HCT116 (cell line): ENCODE results near the gene MED7. TPM values are rescaled to one million over a fixed set of nuclear protein-coding genes. Genes with fewer than 3 reads are reported as not detected.

Source experiments
- ATAC-seq: fragments of 200-7000 bp; cut with Tn5 transposase; 2 replicates; pipeline ENCODE4 v1.9.1; 2020; ENCODE audit warnings: mild to moderate bottlenecking, moderate library complexity
- BruUV-seq: library from RNA; stranded (reverse); fragments of 400-500 nt; replicated peaks from 2 replicates; lab custom pipeline; 2021; lab: Mats Ljungman, UMichigan
- CTCF ChIA-PET: fragments of 300-600 bp; sonication (Branson Sonifier 250); formaldehyde crosslinking; loops from one replicate; lab custom pipeline; 2021; ENCODE audit warnings: antibody characterized with exemption; lab: Charles Lee
- POLR2A ChIA-PET: fragments of 300-600, 350-600 bp; sonication (Branson Sonifier 250); formaldehyde crosslinking; loops from one replicate; lab custom pipeline; 2021; ENCODE audit warnings: antibody characterized with exemption; lab: Charles Lee
- RAD21 ChIA-PET, 2 experiments: fragments of 300-600 bp; sonication (Branson Sonifier 250); formaldehyde crosslinking; loops; one replicate each; lab custom pipeline; 2023; ENCODE audit warnings: low total read pairs in 2 of 2; ENCODE audit not compliant: uncharacterized antibody in 2 of 2, unreplicated experiment in 2 of 2, low non-redundant PET in 1 of 2; lab: Charles Lee
- DNase-seq: peaks from one replicate; pipeline ENCODE4 v3.0.0-alpha.2; 2010; ENCODE audit warnings: low read depth, low spot score
- H2AFZ ChIP-seq: fragments of 200-600 bp; shearing (Covaris generic), sonication (generic); 2 replicates; pipeline ENCODE4 v1.6.1; 2017; ENCODE audit warnings: low read depth, mixed run types, mixed read lengths, antibody characterized with exemption, low read length; ENCODE audit not compliant: poor library complexity, severe bottlenecking
- H3K27ac ChIP-seq: 2 replicates; pipeline ENCODE4 v1.5.1; 2012; ENCODE audit warnings: low read depth, low read length
- H3K27me3 ChIP-seq: fragments of 200-600 bp; sonication (generic); 2 replicates; pipeline ENCODE4 v1.6.1; 2016; ENCODE audit warnings: mixed run types, low read length, mixed read lengths; ENCODE audit not compliant: insufficient read depth
- H3K36me3 ChIP-seq, 2 experiments: fragments of 200-500 bp in 1 of 2; fragments of 200-600 bp in 1 of 2; sonication (Bioruptor generic) in 1 of 2; sonication (generic) in 1 of 2; 2 replicates each; pipeline versions ENCODE4 v1.5.1 to v1.6.1; 2014 to 2016; ENCODE audit warnings: low read length in 2 of 2, inconsistent platforms in 1 of 2, mixed read lengths in 1 of 2, mixed run types in 1 of 2; ENCODE audit not compliant: insufficient read depth in 2 of 2, control insufficient read depth in 1 of 2
- H3K4me1 ChIP-seq, 2 experiments: fragments of 200-600 bp in 1 of 2; sonication (generic) in 1 of 2; 2 replicates each; pipeline versions ENCODE4 v1.5.1 to v1.6.1; 2012 to 2017; ENCODE audit warnings: low read length in 2 of 2, inconsistent platforms in 1 of 2, mild to moderate bottlenecking in 1 of 2, mixed read lengths in 1 of 2, mixed run types in 1 of 2, moderate library complexity in 1 of 2; ENCODE audit not compliant: insufficient read depth in 2 of 2, control insufficient read depth in 1 of 2
- H3K4me2 ChIP-seq: fragments of 200-600 bp; sonication (generic); 2 replicates; pipeline ENCODE4 v1.6.1; 2017; ENCODE audit warnings: mixed run types, low read length, mixed read lengths
- H3K4me3 ChIP-seq, 2 experiments: fragments of 200-600 bp in 1 of 2; sonication (generic) in 1 of 2; replicated peaks in 1 of 2; 2 replicates each; pipeline ENCODE4 v1.5.1; 2011 to 2016; ENCODE audit warnings: low read length in 2 of 2, control low read depth in 1 of 2, low read depth in 1 of 2, mild to moderate bottlenecking in 1 of 2, mixed read lengths in 1 of 2, mixed run types in 1 of 2
- H3K79me2 ChIP-seq: fragments of 200-600 bp; sonication (generic); 2 replicates; pipeline ENCODE4 v1.6.1; 2017; ENCODE audit warnings: mild to moderate bottlenecking, mixed run types, low read length, moderate library complexity, mixed read lengths; ENCODE audit not compliant: insufficient read depth
- H3K9ac ChIP-seq: fragments of 200-600 bp; sonication (generic); 2 replicates; pipeline ENCODE4 v1.6.1; 2016; ENCODE audit warnings: low read length, mixed read lengths
- H3K9me2 ChIP-seq: fragments of 200-600 bp; sonication (generic), shearing (Covaris generic); 2 replicates; pipeline ENCODE4 v1.6.1; 2017; ENCODE audit warnings: mixed run types, mild to moderate bottlenecking, moderate library complexity; ENCODE audit not compliant: insufficient read depth
- H3K9me3 ChIP-seq, 2 experiments: fragments of 200-500 bp in 1 of 2; fragments of 200-600 bp in 1 of 2; sonication (Bioruptor generic) in 1 of 2; sonication (generic) in 1 of 2; 2 replicates each; pipeline ENCODE4 v1.6.1; 2014 to 2017; ENCODE audit warnings: low read length in 2 of 2, mixed read lengths in 2 of 2, inconsistent platforms in 1 of 2, low read depth in 1 of 2, mild to moderate bottlenecking in 1 of 2, mixed run types in 1 of 2, moderate library complexity in 1 of 2; ENCODE audit not compliant: control insufficient read depth in 1 of 2, insufficient read depth in 1 of 2
- H4K20me1 ChIP-seq: fragments of 200-600 bp; sonication (generic), shearing (Covaris generic); 2 replicates; pipeline ENCODE4 v1.6.1; 2017; ENCODE audit warnings: mixed run types, mild to moderate bottlenecking, moderate library complexity; ENCODE audit not compliant: insufficient read depth
- EGR1 ChIP-seq: IDR thresholded peaks from 2 replicates; pipeline ENCODE4 v1.6.1; 2012; ENCODE audit warnings: low read depth
- ELF1 ChIP-seq: IDR thresholded peaks from 2 replicates; pipeline ENCODE4 v1.6.1; 2012; ENCODE audit warnings: low read depth, borderline replicate concordance
- EZH2 ChIP-seq: fragments of 200-600 bp; sonication (generic); IDR thresholded peaks from 2 replicates; pipeline ENCODE4 v1.6.1; 2017; ENCODE audit warnings: antibody characterized with exemption, mixed run types
- SP1 ChIP-seq: IDR thresholded peaks from 2 replicates; pipeline ENCODE4 v1.6.1; 2012; ENCODE audit warnings: low read depth
- SRF ChIP-seq: IDR thresholded peaks from 2 replicates; pipeline ENCODE4 v1.6.1; 2012; ENCODE audit warnings: low read depth
- YY1 ChIP-seq: IDR thresholded peaks from 2 replicates; pipeline ENCODE4 v1.6.1; 2011; ENCODE audit warnings: low read length, low read depth, moderate library complexity, mild to moderate bottlenecking; ENCODE audit not compliant: insufficient replicate concordance; ENCODE audit errors: extremely low read depth
- ZFX ChIP-seq: fragments of 450-650 bp; IDR thresholded peaks from 2 replicates; pipeline ENCODE4 v1.6.1; 2017
- intact Hi-C: fragments of 100-400 bp; cut with micrococcal nuclease; formaldehyde crosslinking; loops from 2 replicates; pipeline ENCODE4 v1.10.0; 2022
- total RNA-seq: library from RNA; stranded (reverse); gene quantifications from one replicate; pipeline ENCODE4 v1.2.1, GENCODE V29; 2021; ENCODE audit not compliant: unreplicated experiment
- TF ChIP-seq, protein P1 (sequence below): IDR thresholded peaks from 2 replicates; pipeline ENCODE4 v1.6.1; 2012

The MED7 gene
- total RNA-seq, 1 experiment from 2014 or later, result 9.1 TPM

DNA sequence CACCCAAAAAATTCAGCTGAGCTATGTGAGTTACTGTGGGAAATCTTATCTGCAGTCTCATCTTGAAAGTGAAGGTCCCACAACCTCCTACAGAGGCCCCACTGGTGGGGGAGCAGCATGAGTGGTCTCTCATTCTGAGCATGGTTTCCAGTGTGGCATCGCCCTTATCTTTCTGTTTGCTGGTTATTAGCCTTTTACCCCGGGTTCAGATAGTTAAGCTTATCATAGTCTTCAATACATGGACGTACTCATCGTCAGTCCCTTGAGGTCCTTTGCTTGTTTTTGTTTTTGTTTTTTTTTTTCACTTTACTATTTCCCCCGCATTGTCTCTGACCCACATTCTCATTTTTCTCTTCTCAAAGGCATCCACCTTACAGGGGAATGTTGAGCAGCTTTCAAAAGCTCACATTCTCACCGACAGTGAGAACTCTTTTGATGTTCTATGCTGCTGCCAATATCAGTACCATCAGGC lies 26.1 kb downstream of the MED7 start:
- ChIA-PET POLR2A (no interaction called here), RAD21 (no interaction called here), CTCF (no interaction called here)
- Histone ChIP-seq H4K20me1 (no peaks in the 10 kb centered on the region), H3K27me3 (no peaks in the 10 kb centered on the region), H2AFZ (no peak overlapping the region), H3K4me2 (no peak overlapping the region), H3K4me1 (no peaks in the 10 kb centered on the region), H3K9me3 (no peaks in the 10 kb centered on the region), H3K36me3 (no peaks in the 10 kb centered on the region), H3K4me3 (no peak overlapping the region), H3K27ac (no peak overlapping the region), H3K9ac (no peak overlapping the region), H3K79me2 (no peaks in the 10 kb centered on the region), H3K9me2 (no peaks in the 10 kb centered on the region)
- ATAC-seq, result no peak
- TF ChIP-seq EZH2, result no peak
- TF ChIP-seq ELF1, result no peak
- no peak for TF ChIP-seq ZFX
- no peak for TF ChIP-seq SP1
- no peak for TF ChIP-seq EGR1
- TF ChIP-seq, protein P1, sequence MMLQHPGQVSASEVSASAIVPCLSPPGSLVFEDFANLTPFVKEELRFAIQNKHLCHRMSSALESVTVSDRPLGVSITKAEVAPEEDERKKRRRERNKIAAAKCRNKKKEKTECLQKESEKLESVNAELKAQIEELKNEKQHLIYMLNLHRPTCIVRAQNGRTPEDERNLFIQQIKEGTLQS, result no peak
- TF ChIP-seq SRF, result no peak
- no TSS peak for BruUV-seq
- DNase-seq, result no peak
- intact Hi-C loops, result no loop called here

GRCh38 chr5:157115502-157115901 lies 27.2 kb downstream of the MED7 start:
- H2AFZ ChIP-seq, result no peak overlapping the region
- POLR2A ChIA-PET, result no interaction called here
- H3K4me3 ChIP-seq, result no peak overlapping the region
- H3K27me3 ChIP-seq, result no peaks in the 10 kb centered on the region
- no peaks in the 10 kb centered on the region for H3K9me2 ChIP-seq
- no peaks in the 10 kb centered on the region for H3K36me3 ChIP-seq
- H4K20me1 ChIP-seq, result no peaks in the 10 kb centered on the region
- RAD21 ChIA-PET, result no interaction called here
- TF ChIP-seq YY1, result no peak
- H3K9ac ChIP-seq, result no peak overlapping the region
- H3K27ac ChIP-seq, result no peak overlapping the region
- no peak overlapping the region for H3K4me2 ChIP-seq
- no peaks in the 10 kb centered on the region for H3K79me2 ChIP-seq
- DNase-seq, result no peak
- intact Hi-C loops, result no loop called here
- H3K4me1 ChIP-seq, result no peaks in the 10 kb centered on the region
- no peak for ATAC-seq
- CTCF ChIA-PET, result interaction anchor here (1.4 kb wide), 1 partner anchor 16 kb away, joined by 3 read pairs; no protein-coding TSS in a partner anchor
- no TSS peak for BruUV-seq
- no peaks in the 10 kb centered on the region for H3K9me3 ChIP-seq
